Measurements from ENCODE around the gene PWWP2B. TPM values are rescaled to one million over a fixed set of nuclear protein-coding genes. Genes with fewer than 3 reads are reported as not detected.

Gene PWWP2B
- total and polyA plus RNA-seq, 9 of the 15 experiments (the other 6 are each of a cell fraction or from before 2014, with no cell fraction given): 0.07 to 9.2 (median 1.6) TPM; not detected in 1

DNA sequence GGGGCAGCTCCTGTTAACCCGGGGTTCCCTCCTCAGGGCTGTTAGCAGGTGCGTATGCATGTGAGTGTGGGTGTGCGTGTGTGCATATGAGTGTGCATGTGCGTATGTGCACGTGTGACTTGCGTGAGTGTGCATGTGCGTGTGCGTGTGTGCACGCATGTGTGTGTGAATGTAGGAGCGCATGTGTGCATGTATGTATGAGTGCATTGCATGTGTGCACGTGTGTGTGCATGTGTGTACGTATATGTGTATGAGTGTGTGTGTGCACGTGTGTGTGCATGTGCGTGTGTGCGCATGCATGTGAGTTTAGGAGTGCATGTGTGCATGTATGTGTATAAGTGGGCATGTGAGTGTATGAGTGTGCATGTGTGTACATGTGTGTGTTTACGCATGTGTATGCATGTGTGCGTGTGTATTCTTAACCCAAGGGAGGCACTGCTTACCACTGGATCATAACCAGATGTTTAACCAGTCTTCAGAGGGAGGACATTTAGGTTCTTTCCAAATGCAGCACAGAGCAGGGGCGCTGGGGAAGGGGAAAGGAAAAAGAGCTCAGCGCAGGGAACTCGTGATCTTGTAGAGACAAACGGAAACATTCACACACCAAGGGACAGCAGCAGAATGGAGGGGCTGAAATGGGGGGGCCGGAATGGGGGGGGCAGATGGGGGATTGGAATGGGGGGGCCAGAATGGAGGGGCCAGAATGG lies 45.0 kb downstream of the PWWP2B start:
- no peaks in the 10 kb centered on the region for H3K9me3 ChIP-seq (replicated peaks; ENCODE audit: control insufficient read depth, insufficient read depth, low read depth, low read length)
- TF ChIP-seq KDM1A (IDR thresholded peaks at IDR 0.05) (peak in 1 of 2 experiments; percentile 71; a peak in 1 of 4 replicates), MYC (IDR thresholded peaks at IDR 0.05; ENCODE audit: low read depth, low read length) (no peak), MYC (CRISPR knock-in tag; IDR thresholded peaks at IDR 0.05; ENCODE audit: borderline replicate concordance, low read depth) (no peak)
- H3K4me1 ChIP-seq (replicated peaks in 1 of 2; ENCODE audit: control insufficient read depth in 2 of 2, insufficient read depth in 2 of 2, low read length in 2 of 2): peaks cover 2 to 58% of the 10 kb centered on the region in 2 experiments; a peak in 4 of 5 replicates
- H3K27me3 ChIP-seq (ENCODE audit: control insufficient read depth in 2 of 2, insufficient read depth in 2 of 2, low read length in 2 of 2): no peaks in the 10 kb centered on the region
- POLR2A ChIA-PET: no interaction called here
- H3K9me1 ChIP-seq (ENCODE audit: control insufficient read depth, insufficient read depth, low read length): no peaks in the 10 kb centered on the region
- no peak overlapping the region for H3K4me2 ChIP-seq (ENCODE audit: insufficient read depth, low read length)
- CTCF ChIA-PET (ENCODE audit: low intra/inter-chr PET ratio): no interaction called here
- no peak overlapping the region for H2AFZ ChIP-seq (ENCODE audit: low read depth, low read length)
- H3K36me3 ChIP-seq (ENCODE audit: control insufficient read depth, insufficient read depth, low read length): no peaks in the 10 kb centered on the region
- H3K4me3 ChIP-seq: no peak overlapping the region
- DNase-seq (ENCODE audit: extremely low read depth in 1 of 4, low spot score in 3 of 4): no peak
- no peak overlapping the region; the same call in 2 of the 3 replicates for H3K27ac ChIP-seq (ENCODE audit: extremely low read depth, low read depth, low read length)
- ATAC-seq: no peak
- no peaks in the 10 kb centered on the region for H3K79me2 ChIP-seq (ENCODE audit: control insufficient read depth, insufficient read depth, low read length)
- FAIRE-seq: no peak
- intact Hi-C loops (cut with micrococcal nuclease): no loop called here
- WGBS (ENCODE audit: insufficient coverage, low coverage, missing lambda C conversion rate): 65% methylated on average over 17 of the region's 22 CpGs
- H3K9ac ChIP-seq (ENCODE audit: insufficient read depth in 1 of 2, low read depth in 2 of 2, low read length in 2 of 2): no peak overlapping the region
- in situ Hi-C loops (cut with MboI): no loop called here
- BruUV-seq (replicated peaks): no TSS peak
- H4K20me1 ChIP-seq (replicated peaks; ENCODE audit: control insufficient read depth, insufficient read depth, low read length): no peaks in the 10 kb centered on the region

DNA sequence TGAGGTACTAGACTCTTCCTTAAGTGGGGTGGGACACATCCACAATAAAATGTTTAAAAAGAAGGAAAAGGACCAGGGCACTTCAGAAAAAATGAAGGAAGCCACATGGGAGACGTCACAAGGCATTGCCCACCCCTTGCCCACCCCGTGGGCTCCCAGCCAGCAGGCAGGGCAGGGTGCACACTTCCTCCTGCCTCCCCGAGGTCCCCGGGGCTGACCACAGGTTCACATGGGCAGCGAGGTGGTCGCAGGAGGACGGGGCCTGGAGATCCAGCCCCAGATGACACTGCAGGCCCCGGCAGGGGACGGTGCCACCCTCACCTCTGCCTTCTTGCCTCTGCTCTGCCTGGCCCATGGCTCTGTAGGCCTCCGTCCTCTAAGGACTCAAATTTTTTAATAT lies 45.6 kb downstream of the PWWP2B start:
- WGBS (ENCODE audit: insufficient coverage, low coverage, missing lambda C conversion rate): 77% methylated on average over 8 of the region's 10 CpGs
- Histone ChIP-seq H2AFZ (ENCODE audit: low read depth, low read length) (no peak overlapping the region), H3K9ac (ENCODE audit: insufficient read depth in 1 of 2, low read depth in 2 of 2, low read length in 2 of 2) (no peak overlapping the region), H3K4me3 (no peak overlapping the region), H3K36me3 (ENCODE audit: control insufficient read depth, insufficient read depth, low read length) (no peaks in the 10 kb centered on the region), H3K9me1 (ENCODE audit: control insufficient read depth, insufficient read depth, low read length) (no peaks in the 10 kb centered on the region), H3K4me1 (replicated peaks in 1 of 2; ENCODE audit: control insufficient read depth in 2 of 2, insufficient read depth in 2 of 2, low read length in 2 of 2) (peaks cover 9 to 62% of the 10 kb centered on the region in 2 experiments), H3K79me2 (ENCODE audit: control insufficient read depth, insufficient read depth, low read length) (no peaks in the 10 kb centered on the region), H3K4me2 (ENCODE audit: insufficient read depth, low read length) (no peak overlapping the region), H3K27me3 (ENCODE audit: control insufficient read depth in 2 of 2, insufficient read depth in 2 of 2, low read length in 2 of 2) (no peaks in the 10 kb centered on the region), H3K27ac (ENCODE audit: extremely low read depth, low read depth, low read length) (no peak overlapping the region), H3K9me3 (replicated peaks; ENCODE audit: control insufficient read depth, insufficient read depth, low read depth, low read length) (no peaks in the 10 kb centered on the region), H4K20me1 (replicated peaks; ENCODE audit: control insufficient read depth, insufficient read depth, low read length) (no peaks in the 10 kb centered on the region)
- CTCF ChIA-PET (ENCODE audit: low intra/inter-chr PET ratio): no interaction called here
- ATAC-seq: no peak
- POLR2A ChIA-PET: no interaction called here
- FAIRE-seq: no peak
- intact Hi-C loops (cut with micrococcal nuclease): no loop called here
- no TSS peak for BruUV-seq (replicated peaks)
- DNase-seq (ENCODE audit: extremely low read depth in 1 of 4, low spot score in 3 of 4): no peak
- in situ Hi-C loops (cut with MboI): no loop called here
- TF ChIP-seq SIN3B (IDR thresholded peaks at IDR 0.05; ENCODE audit: low read depth) (no peak), ELK3 (CRISPR knock-in tag; IDR thresholded peaks at IDR 0.05) (no peak), HMG20B (CRISPR knock-in tag; IDR thresholded peaks at IDR 0.05) (no peak), HNRNPK (IDR thresholded peaks at IDR 0.05; ENCODE audit: low read depth, low read length, poor library complexity, severe bottlenecking) (no peak), KDM1A (IDR thresholded peaks at IDR 0.05) (no peak), NFE2L1 (tag; IDR thresholded peaks at IDR 0.05; ENCODE audit: borderline replicate concordance, low read depth) (no peak), FIP1L1 (IDR thresholded peaks at IDR 0.05; ENCODE audit: low read depth, low read length, poor library complexity, severe bottlenecking) (no peak), BDP1 (IDR thresholded peaks at IDR 0.05; ENCODE audit: insufficient read depth, insufficient read length) (no peak), NRF1 (conservative IDR thresholded peaks at IDR 0.05 in 1 of 2, IDR thresholded peaks at IDR 0.05 in 1 of 2) (no peak)
- TF ChIP-seq, protein P1, sequence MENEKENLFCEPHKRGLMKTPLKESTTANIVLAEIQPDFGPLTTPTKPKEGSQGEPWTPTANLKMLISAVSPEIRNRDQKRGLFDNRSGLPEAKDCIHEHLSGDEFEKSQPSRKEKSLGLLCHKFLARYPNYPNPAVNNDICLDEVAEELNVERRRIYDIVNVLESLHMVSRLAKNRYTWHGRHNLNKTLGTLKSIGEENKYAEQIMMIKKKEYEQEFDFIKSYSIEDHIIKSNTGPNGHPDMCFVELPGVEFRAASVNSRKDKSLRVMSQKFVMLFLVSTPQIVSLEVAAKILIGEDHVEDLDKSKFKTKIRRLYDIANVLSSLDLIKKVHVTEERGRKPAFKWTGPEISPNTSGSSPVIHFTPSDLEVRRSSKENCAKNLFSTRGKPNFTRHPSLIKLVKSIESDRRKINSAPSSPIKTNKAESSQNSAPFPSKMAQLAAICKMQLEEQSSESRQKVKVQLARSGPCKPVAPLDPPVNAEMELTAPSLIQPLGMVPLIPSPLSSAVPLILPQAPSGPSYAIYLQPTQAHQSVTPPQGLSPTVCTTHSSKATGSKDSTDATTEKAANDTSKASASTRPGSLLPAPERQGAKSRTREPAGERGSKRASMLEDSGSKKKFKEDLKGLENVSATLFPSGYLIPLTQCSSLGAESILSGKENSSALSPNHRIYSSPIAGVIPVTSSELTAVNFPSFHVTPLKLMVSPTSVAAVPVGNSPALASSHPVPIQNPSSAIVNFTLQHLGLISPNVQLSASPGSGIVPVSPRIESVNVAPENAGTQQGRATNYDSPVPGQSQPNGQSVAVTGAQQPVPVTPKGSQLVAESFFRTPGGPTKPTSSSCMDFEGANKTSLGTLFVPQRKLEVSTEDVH (IDR thresholded peaks at IDR 0.05; ENCODE audit: low read depth, partially characterized antibody): no peak

All from K562 (cell line).